NCI-H2227 (cell line): ENCODE results near the gene TRIM16.
"Not testable (repeated sequence)": the region's sequence is repeated elsewhere in the genome, so short reads cannot be mapped to it uniquely, and the experiment has no call there.

ENCODE experiments used
- DNase-seq: peaks from one replicate; lab custom pipeline; 2025; ENCODE audit not compliant: unreplicated experiment; lab: John Stamatoyannopoulos, UW

Gene TRIM16

DNA sequence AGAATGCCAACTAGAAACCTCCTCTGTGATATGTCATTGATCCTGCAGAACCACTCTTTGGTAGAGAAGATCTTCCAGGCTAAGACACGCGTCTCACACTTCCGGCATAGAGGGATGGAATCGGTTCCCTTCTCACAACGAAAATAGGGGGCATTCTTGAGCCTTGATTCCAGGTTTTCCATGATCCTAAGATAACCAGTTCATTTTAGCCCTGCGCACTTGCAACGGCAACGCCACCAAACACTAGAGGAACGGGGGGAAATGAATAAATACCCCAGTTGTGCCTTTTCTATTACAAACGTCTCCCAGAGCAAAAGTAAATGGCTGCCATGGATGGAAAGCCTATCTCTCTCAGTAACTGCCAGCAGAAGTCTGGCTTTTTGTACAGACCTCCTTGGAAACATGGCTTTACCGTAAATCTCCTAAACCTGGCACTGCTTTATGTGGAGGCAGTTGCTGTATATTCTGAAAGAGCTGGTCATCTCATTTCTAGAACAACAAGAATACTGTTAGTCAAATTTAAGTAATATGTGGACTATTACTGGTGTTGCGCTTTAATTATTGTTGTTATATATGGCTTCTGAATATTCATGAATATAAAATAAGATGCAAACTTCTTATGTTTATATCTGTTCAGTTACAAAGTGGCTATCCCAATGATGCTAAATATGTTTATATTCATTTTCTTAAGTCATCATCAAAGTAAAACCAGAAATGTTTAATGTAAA, 64.6 kb downstream of the TRIM16 start, which contains the start of gene FBXW10B:
Gene FBXW10B, minus strand, starts transcription at position 374 of the 728 bp plus-strand sequence. Its CDS starts 192 bp downstream, at position 182.
- DNase-seq, result peak; percentile 0

DNA sequence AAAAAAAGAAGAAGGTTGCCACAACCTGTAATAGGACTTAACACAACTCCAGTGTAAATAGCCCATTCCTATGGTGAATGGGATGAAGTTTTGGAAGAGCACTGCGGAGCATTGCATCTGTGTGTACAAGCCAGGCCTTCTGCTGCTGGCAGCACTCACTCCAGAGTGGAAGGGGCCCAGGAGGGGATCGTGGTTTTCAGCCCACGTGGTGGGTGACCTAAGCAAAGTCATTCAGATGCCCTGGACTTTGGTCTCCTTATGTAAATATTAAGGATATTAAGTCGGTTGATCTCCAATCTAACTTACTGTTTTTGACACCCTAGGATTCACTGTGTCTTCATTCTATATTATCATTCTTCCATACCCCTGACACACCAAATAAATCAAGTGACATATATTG, 67.3 kb downstream of the TRIM16 start:
- DNase-seq, result not testable (repeated sequence)

DNA sequence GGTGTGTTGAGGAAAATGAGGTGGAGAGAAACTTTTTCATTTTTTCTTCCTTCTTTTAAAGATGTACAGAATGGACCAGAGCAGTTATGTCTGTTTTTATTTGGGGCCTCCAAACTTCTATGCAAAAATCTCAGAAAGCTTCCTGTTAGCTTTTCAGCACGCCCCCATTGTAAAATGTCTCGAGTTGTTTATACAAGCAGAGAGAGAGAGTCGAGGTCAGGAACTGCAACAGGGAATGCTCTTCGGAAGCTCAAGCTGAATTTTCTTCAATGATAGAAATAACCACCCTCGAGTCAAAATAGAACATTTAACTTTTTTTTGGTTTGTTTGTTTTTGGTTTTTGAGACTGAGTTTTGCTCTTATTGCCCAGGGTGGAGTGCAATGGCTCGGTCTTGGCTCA, 68.3 kb downstream of the TRIM16 start:
- not testable (repeated sequence) for DNase-seq

DNA sequence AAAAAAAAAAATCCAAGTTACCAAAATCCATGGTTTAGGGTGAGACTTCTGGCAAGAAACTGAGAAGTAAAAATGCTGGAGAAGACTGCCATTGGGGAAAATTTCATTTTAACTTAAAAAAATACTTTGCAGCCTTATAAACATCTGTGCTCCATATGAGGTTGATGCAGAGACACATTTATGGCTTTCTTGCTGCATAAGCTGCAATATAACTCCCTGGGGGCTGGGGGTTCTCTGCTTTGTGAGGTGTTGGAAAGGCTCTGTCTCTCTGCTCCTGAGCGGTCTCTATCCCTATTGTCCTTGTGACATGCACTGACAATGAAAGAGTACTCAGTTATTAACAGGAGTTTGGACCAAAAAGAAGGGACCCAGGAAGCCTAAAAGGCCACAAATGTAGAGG, 71.0 kb downstream of the TRIM16 start:
- DNase-seq, result not testable (repeated sequence)

DNA sequence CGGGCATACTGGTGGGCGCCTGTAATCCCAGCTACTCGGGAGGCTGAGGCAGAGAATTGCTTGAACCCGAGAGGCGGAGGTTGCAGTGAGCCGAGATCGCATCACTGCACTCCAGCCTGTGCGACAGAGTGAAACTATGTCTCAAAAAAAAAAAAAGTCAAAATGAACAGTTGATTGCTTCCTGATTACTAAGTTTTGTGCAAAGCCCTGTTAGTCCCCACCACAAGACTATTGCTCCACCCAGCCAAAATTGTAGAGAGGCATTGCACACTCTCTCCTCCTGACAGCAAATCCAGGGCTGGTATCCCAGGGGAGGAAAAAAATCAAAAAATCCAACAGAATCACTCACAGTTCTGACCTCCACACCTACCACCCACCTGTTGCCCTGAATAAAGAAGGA, 91.2 kb downstream of the TRIM16 start:
- DNase-seq, result not testable (repeated sequence)

DNA sequence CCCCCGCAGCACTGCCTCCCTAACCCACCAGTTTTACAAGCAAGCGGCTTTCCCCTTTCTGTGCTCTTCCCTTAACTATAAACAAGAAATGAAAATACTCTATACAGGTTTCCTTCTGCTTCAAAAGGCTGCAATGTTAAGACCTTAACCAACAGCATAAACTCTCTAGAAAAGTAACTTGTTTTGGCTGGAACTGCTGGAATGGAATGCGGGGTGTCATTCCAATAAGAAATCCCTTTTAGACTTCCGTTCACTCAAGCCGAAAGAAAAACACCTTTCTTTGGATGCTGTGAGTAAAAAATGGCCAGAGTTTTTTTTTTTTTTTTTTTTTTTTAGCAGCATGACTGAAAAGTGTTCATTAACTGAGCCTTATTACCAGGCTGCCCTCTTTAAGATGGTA, 92.1 kb downstream of the TRIM16 start:
- not testable (repeated sequence) for DNase-seq

DNA sequence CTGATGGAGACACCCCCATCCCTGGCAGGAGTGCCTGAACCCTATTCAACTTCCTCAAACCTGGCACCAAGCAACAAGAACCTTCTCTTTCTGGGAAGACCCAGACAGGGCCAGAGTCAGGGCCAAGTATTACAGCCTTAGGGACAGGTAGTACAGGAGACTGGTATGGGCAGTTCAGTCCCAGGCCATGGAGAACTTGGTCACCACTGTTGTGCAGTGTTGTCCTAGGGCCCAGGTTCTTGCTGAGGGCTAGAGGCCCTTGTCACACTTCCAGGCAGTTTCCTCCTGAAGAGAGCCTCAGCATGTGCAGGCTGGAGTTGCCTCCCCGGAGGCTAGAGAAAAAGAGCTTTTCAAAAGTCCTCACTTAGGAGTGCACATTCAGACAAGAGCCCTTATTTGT, 93.3 kb downstream of the TRIM16 start:
- not testable (repeated sequence) for DNase-seq

DNA sequence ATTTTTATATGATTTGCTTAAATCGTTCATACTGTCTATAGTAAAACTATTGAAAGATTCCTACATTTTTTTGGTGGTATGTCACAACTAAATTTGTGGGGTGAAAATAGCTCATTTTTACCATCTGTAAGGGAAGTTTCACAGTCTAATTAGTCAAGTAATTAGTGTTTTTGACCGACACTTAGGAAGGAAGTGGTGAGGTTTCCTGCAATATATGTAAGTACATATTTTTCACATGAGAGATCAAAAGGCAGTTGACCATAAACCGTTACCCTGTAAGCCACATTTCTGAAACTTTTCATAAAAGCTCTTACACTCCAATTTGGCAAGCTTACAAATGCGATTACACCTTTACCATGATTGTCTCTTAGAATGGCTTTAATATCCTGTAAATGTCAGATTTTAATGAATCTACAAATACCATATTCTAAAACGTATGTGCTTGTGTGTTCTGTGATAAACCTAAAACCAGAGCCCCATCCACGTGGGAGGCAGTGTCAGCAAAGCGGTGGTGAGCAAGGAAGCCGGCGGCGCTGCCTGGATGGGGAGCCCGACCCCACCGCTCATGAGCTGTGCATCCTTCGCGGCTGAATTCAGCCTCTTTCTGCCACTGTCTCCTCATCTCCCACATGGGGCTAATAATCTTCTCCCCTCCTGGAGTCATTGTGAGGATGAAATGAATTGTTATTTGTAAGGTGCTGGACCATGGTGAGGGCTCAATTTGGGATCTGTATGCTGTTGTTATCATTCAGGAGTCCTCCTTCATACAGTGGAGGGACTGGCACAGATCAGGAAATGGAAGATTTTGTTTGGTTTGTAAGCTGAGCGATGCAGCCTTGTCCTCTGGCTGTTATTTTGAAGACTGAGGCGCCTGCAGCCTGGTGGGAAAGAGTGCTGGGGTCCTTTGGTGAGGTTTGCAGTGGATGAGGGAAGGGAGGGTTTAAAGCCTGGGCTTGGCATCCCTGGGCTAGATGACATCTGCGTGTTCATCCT, 94.3 kb downstream of the TRIM16 start:
- not testable (repeated sequence) for DNase-seq

DNA sequence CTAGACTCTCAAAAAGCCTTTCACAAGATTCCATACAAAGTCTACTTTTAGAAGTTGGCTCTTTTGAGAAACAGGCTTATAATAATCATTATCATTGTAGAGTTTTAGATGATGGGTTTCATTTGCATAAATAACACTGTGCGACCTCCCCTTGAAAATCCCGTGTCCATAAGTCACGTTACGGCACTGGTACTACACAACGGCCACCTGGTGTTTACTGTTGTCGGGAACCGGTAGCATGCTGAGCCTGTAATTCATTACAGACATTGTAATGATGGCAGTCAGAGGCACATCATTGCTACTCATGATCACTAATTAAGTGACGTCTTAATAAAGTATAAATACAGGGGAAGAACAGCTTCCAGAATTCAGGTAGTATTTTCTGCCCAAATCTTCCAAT, 96.1 kb downstream of the TRIM16 start:
- DNase-seq, result not testable (repeated sequence)

DNA sequence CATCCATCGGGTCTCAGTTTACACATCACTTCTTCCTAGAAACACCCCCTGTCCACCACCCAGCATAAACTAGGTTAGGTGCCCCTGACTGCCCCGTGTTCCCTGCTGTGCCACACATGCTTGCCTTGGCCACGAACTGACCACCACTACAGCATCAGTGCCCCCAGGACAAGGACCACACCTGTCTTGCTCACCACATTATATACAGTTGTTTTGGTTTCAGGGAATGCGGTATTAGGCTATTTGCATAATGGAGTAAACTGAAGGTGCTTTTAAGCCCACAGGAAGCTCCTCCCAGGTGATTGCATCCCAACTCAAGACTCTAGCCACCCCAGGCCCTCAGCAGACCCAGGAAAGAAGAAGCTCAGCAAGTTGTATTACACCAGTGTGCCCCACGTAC, 100.8 kb downstream of the TRIM16 start:
- not testable (repeated sequence) for DNase-seq

DNA sequence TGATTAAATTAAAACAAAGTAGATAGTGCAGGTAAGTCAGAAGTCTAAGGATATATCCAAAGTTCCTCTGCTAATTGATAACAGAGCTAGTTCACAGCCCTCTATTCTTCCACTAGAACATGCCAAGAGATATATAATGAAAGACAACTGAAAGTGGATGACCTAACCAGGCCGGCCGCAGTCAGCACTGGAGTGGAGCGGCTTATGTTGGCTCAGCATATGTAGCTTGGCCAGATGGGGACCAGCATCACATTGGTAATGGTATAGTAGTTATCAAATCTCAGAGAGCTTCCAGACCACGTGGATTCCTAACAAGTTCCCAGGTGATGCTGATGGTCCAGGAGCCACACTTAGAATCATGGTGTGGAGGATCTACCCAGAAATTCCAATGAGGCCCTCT, 102.6 kb downstream of the TRIM16 start:
- DNase-seq, result not testable (repeated sequence)
